ENCODE data around the gene C9orf152. TPM values are rescaled to one million over a fixed set of nuclear protein-coding genes. Genes with fewer than 3 reads are reported as not detected.

C9orf152 gene
- total and polyA plus RNA-seq, 12 donors, result 0.13 TPM; not detected in 11

GRCh38 chr9:110251212-110251611, 43.3 kb upstream of the C9orf152 start:
- no peaks in the 10 kb centered on the region for H3K9me3 ChIP-seq (replicated peaks in 1 of 3)
- no peak overlapping the region for H3K4me3 ChIP-seq
- H3K4me1 ChIP-seq (replicated peaks in 1 of 2), result peaks cover 0 to 19% of the 10 kb centered on the region in 2 donors
- H3K36me3 ChIP-seq (replicated peaks in 1 of 2), result peaks cover 0 to 9% of the 10 kb centered on the region in 2 donors
- H3K27me3 ChIP-seq, result no peaks in the 10 kb centered on the region
- 86 to 95% (median 88%) methylated on average over 4 of the region's 4 CpGs for WGBS, 4 donors
- intact Hi-C loops (cut with DNase I), result no loop called here
- no peak overlapping the region for H3K27ac ChIP-seq
- no peak for DNase-seq
- TF ChIP-seq CTCF (IDR thresholded peaks at IDR 0.05), result no peak
- no peak for TF ChIP-seq POLR2A (IDR thresholded peaks at IDR 0.05)

- Histone ChIP-seq H3K36me3 (replicated peaks in 1 of 2) (peaks cover 0 to 9% of the 10 kb centered on the region in 2 donors), H3K4me1 (replicated peaks in 1 of 2) (peaks cover 0 to 14% of the 10 kb centered on the region in 2 donors), H3K27me3 (no peaks in the 10 kb centered on the region), H3K4me3 (no peak overlapping the region), H3K27ac (no peak overlapping the region), H3K9me3 (replicated peaks in 1 of 3) (no peaks in the 10 kb centered on the region)
- intact Hi-C loops (cut with DNase I), result no loop called here
- no peak for DNase-seq
- 97 to 100% (median 99%) methylated on average over 4 of the region's 4 CpGs for WGBS, 4 donors
- TF ChIP-seq CTCF (IDR thresholded peaks at IDR 0.05) (no peak), POLR2A (IDR thresholded peaks at IDR 0.05) (no peak)
Measured at GRCh38 chr9:110249603-110250002, 41.6 kb upstream of the C9orf152 start.

GRCh38 chr9:110248361-110248760, 40.4 kb upstream of the C9orf152 start:
- H3K36me3 ChIP-seq (replicated peaks in 1 of 2), result peaks cover 0 to 9% of the 10 kb centered on the region in 2 donors
- 69 to 100% (median 96%) methylated on average over 2 of the region's 2 CpGs for WGBS, 4 donors
- intact Hi-C loops (cut with DNase I), result no loop called here

GRCh38 chr9:110246214-110246613, 38.3 kb upstream of the C9orf152 start:
- Histone ChIP-seq H3K36me3 (replicated peaks in 1 of 2) (peaks cover 0 to 17% of the 10 kb centered on the region in 2 donors), H3K4me1 (replicated peaks in 1 of 2) (no peaks in the 10 kb centered on the region)
- intact Hi-C loops (cut with DNase I), result no loop called here

More at GRCh38 chr9:110248361-110248760, 40.4 kb upstream of the C9orf152 start:
- Histone ChIP-seq H3K4me3 (no peak overlapping the region), H3K4me1 (replicated peaks in 1 of 2) (peaks cover 0 to 2% of the 10 kb centered on the region in 2 donors), H3K9me3 (replicated peaks in 1 of 3) (no peaks in the 10 kb centered on the region), H3K27ac (no peak overlapping the region), H3K27me3 (no peaks in the 10 kb centered on the region)
- TF ChIP-seq CTCF (IDR thresholded peaks at IDR 0.05) (no peak), POLR2A (IDR thresholded peaks at IDR 0.05) (no peak)
- DNase-seq, result no peak

More at GRCh38 chr9:110246214-110246613, 38.3 kb upstream of the C9orf152 start:
- TF ChIP-seq CTCF (IDR thresholded peaks at IDR 0.05), result no peak
- TF ChIP-seq POLR2A (IDR thresholded peaks at IDR 0.05), result no peak
- DNase-seq, result no peak
- Histone ChIP-seq H3K4me3 (no peak overlapping the region), H3K27ac (no peak overlapping the region), H3K9me3 (replicated peaks in 1 of 3) (no peaks in the 10 kb centered on the region), H3K27me3 (no peaks in the 10 kb centered on the region)
- WGBS, 4 donors, result 97 to 99% (median 98%) methylated on average over 6 of the region's 6 CpGs

All from adrenal gland (tissue), 12 donors.